ENCODE measurements around the gene RSRC1. TPM values are rescaled to one million over a fixed set of nuclear protein-coding genes. Genes with fewer than 3 reads are reported as not detected.

RSRC1 gene
- total RNA-seq, 1 donor from 2014 or later: 38.9 TPM

DNA sequence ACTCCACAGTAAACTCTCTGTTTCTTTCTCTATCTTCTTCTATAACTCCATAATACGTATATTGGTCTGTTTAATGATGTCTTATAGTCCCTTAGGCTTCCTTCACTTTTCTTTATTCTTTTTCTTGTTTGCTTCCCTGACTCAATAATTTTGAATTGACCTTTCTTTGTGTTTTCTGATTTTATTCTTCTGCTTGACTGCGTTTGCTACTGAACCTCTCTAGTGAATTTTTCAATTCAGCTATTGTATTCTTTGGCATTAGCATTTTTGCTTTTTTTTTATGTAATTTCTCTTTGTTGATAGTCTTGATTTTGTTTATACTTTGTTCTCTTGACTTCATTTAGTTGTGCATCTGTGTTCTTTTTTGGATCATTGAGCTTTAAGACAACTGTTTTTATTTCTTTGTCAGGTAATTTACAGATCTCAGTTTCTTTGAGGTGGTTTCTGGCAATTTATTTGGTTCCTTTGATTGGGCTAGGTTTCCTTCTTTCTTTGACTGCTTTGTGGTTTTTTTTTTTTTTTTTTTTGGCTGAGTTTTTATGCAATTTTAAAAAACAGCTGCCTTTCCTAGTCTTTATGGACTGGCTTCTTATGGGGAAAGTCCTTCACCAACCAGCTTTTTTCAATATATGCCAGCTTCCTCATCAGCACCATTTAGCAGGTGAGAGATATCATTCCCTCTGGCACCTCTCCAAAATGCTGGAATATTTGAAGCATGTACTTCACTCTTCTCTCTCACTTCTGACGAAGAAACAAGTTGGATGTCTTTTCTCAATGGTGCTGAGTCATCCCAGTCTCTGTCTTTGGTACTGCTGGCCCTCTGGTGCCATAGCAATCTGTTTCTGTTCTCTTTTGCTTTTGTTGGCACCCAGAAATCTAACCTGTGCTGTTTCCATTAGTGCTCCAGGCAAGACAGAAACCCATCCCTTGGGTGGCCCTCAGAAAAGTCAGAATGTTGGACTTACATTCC, 17.6 kb downstream of the RSRC1 start:
- no peak for DNase-seq (ENCODE audit: low read depth, low spot score)

DNA sequence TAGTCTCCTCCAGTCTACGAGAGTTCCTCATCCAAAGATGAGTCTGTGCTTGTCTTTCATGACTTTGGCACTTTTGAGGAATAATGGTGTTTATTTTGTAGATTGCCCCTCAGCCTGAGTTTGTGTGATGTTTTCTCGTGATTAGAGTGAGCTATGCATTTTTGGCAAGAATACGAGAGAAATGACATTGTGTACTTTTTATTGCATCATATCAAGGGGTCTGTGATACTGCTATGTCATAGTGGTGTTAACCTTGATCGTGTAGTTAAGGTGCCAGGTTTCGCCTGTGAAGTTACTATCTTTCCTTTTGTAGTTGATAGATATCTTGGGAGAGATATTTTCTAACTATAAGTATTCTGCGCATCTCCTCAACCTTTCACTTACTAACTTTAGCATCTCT, 18.9 kb downstream of the RSRC1 start:
- no peak for DNase-seq (ENCODE audit: low read depth, low spot score)

GRCh38 chr3:158134363-158134762, 24.5 kb downstream of the RSRC1 start:
- DNase-seq (ENCODE audit: low read depth, low spot score): no peak

DNA sequence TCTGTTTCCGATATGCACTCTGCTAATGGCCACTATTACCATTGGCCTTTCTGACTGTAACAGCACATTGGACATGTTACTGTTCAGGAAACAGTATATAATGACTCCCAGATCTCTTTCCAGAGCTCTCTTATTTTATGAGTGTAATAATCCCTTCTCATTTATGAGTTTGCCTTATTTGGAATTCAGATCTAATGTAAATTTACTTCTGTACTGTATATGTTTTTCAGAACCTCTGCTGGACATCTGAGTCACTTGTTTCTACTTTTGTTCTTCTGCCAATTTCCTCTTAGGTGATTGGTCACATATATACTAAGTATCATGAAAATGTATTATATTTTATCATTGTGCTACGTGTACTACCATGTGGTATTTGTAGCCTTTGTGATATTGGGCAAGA, 30.5 kb downstream of the RSRC1 start:
- no peak for DNase-seq (ENCODE audit: low read depth, low spot score)

- no peak for DNase-seq (ENCODE audit: low read depth, low spot score)
These were observed 38.3 kb downstream of the RSRC1 start for GRCh38 chr3:158148218-158148617.

DNA sequence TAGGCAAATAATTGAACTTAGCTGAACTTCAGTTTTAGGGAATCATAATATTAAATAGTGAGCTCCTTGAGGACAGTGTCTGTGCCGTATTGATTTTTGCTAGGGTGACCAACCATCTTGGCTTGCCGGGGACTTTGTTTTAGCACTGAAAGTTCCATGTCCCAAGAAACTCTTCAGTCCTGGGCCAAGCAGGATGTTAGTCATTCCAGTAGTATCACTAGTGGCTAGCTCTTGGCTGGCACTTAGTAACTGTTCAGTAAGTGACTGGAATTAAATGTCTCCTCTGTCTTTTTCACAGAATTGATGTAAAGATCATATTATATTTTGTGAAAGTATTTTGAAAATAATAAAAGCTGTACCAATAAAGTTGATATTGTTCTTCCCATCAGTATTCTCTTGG, 42.3 kb downstream of the RSRC1 start:
- DNase-seq (ENCODE audit: low read depth, low spot score): peak; percentile 4

GRCh38 chr3:158158969-158159368, 49.1 kb downstream of the RSRC1 start:
- no peak for DNase-seq (ENCODE audit: low read depth, low spot score)

- no peak for DNase-seq (ENCODE audit: low read depth, low spot score)
These were observed 49.8 kb downstream of the RSRC1 start for GRCh38 chr3:158159714-158160113.

- DNase-seq (ENCODE audit: low read depth, low spot score): no peak
These were observed 51.1 kb downstream of the RSRC1 start for GRCh38 chr3:158160958-158161357.

- DNase-seq (ENCODE audit: low read depth, low spot score): no peak
These were observed 55.3 kb downstream of the RSRC1 start for GRCh38 chr3:158165141-158165655.

- no peak for DNase-seq (ENCODE audit: low read depth, low spot score)
These were observed 55.8 kb downstream of the RSRC1 start for GRCh38 chr3:158165730-158166129.

DNA sequence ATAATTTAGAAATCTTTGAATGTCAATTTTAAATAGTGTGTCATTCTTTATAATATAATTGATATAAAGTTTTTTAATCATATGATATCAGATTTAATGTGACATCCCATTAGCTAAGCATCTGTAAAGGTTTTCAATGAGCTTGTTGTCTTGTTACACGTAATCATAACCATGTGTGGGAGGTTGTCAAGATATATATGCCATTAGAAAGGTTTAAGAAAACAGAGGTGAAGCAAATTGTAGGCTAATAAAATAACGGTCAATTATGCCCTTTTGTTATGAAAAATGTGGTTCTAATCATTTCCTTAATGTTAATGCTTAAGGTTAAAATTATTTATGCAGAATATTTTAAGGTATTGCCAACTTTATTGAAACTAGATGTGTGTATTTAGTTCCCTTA, 56.3 kb downstream of the RSRC1 start:
- no peak for DNase-seq (ENCODE audit: low read depth, low spot score)

DNA sequence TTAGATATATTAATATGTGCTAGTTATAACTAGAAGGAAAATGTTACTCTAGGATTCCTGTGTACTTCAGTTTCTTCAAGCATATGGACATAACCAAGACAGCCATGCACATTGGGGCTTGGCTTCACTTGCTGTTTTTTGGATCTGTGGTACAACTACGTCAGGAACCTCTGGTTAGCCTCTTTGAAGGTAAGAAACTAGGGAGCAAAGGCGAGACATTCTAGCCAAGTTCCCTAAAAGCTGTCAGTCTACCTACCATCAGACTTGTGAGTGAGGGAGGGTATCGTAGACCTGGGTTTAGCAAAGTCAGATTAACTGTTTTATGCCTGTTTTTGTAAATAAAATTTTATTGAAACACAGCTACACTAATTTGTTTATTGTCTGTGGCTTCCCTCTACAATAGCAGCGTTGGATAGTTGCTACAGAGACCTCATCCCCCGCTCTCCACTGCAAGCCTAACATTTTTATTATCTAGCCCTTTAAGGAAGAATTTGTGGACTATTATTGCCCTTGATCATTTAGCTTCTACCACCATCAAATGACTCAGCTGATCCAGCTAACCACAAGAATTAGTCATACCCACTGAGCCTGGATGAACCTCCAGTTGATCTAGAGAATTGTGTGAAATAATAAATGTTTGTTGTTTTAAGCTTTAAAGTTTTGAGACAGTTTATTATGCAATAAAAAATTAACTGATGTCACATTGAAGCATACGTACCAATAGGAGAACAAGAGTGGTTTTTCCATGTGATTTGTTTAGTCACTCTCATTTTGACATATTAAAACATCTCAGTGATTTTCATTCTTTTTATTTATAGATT, 58.1 kb downstream of the RSRC1 start:
- peak; percentile 54 for DNase-seq (ENCODE audit: low read depth, low spot score)

GRCh38 chr3:158169091-158169491, 59.2 kb downstream of the RSRC1 start:
- no peak for DNase-seq (ENCODE audit: low read depth, low spot score)

- DNase-seq (ENCODE audit: low read depth, low spot score): no peak
These were observed 71.2 kb downstream of the RSRC1 start for GRCh38 chr3:158181096-158181495.

DNA sequence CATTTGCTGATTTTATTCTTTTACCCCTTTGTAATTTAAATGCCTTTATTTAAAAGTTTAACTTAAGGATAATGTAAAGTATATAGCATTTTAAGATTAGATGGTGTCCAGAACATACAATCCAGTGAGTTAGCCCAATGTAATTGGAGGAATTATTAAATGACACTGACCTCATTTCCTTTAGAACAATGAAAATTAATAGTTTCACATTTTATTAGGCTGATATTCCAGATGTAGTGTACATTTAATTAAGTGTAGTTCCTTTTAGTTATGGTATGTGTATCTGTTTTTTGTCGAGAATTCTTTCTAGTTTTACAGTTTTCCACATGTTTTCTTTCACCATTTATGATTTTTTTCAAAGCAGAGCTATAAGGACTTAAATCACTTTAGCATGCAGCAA, 75.8 kb downstream of the RSRC1 start:
- DNase-seq (ENCODE audit: low read depth, low spot score): no peak

DNA sequence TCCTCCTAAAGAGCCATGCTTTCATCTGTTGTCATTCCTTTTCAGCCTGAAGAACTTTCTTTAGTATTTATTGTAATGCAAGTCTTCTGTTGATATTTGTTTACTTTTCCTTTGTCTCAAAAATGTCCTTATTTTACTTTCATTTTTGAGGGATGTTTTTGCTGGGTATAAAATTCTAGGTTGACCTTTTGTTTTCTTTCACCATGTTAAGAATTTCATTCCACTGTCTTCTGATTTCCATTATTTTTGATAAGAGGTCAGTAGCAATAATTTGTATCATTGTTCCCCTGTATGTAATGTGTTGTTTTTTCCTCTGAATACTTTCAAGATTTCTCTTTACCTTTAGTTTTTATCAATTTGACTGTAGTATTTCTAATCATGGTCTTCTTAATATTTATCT, 91.1 kb downstream of the RSRC1 start:
- no peak for DNase-seq (ENCODE audit: low read depth, low spot score)

- no peak for DNase-seq (ENCODE audit: low read depth, low spot score)
These were observed 95.4 kb downstream of the RSRC1 start for GRCh38 chr3:158205324-158205723.

DNA sequence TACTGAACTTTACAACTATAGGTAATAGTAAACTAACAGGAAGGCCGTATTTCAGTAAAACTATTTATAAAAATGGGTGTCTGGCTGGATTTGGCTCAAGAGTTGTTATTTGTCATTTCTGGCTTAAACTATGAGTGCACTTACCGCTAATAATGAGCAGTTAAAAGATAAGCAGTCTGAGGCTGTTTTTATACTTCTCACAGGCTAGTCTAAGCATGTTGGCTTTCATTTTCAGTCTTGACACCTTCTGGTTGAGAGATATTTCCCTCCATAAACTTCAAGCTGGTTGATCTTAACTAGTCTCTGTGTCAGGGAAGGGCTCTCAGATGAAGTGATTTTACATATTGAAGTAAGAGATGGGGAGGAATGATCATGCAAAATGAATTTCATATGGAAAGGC, 96.1 kb downstream of the RSRC1 start:
- no peak for DNase-seq (ENCODE audit: low read depth, low spot score)

DNA sequence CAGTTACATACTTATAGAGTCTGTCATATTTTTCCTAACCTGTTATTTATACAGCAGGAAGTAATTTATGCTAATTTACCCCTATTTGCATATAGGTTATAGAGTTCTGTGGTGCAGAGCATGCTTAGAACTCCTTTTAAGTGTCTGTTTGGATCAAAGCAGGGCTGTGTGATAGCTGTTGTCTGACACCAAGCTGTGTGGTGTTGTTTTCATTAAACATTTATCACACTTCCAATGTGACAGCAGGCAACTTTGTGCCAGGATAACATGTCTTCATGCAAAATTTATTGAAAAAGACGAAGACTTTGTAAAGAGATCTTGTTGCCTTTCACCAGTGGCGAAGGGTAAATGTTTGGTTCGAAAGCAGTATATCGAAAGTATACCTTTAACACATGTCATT, 100.2 kb downstream of the RSRC1 start:
- DNase-seq (ENCODE audit: low read depth, low spot score): no peak

DNA sequence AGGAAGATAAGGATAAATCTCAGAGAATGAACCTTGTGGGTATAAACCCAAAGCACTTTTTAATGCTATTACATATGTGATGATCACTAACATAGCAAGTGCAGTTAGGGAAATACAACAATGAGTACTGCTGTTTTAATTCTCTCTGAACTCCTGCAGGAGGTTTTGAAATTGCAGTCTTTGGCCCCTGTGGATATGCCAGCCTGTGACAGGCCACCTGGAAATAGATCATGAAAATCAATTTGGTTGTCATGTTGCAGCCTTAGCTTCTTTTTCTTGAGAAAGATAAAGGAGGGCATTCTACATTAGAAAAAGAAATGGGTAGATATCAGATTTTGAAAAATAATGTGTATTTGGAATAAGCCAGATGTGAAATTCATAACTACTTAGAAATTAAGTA, 103.6 kb downstream of the RSRC1 start:
- DNase-seq (ENCODE audit: low read depth, low spot score): no peak

GRCh38 chr3:158217992-158218391, 108.1 kb downstream of the RSRC1 start:
- DNase-seq (ENCODE audit: low read depth, low spot score): no peak
